Fibroblast of pulmonary artery (primary cell): Measurements from ENCODE around the gene ACSL5.

Experiments used
- DNase-seq: peaks from one replicate; pipeline ENCODE4 v3.0.0-alpha.2; 2010; ENCODE audit warnings: low read depth
- H3K4me3 ChIP-seq: replicated peaks from 2 replicates; pipeline ENCODE4 v1.5.1; 2011; ENCODE audit warnings: low read depth, mild to moderate bottlenecking, control low read depth, low read length, moderate library complexity
- CTCF ChIP-seq: IDR thresholded peaks from 2 replicates; pipeline ENCODE4 v1.5.1; 2011; ENCODE audit warnings: mild to moderate bottlenecking, control low read depth, low read length, inconsistent platforms; ENCODE audit errors: missing control alignments

The ACSL5 gene

GRCh38 chr10:112360308-112361270 is 13.3 kb upstream of the ACSL5 start:
- peak; percentile 67 for DNase-seq
- TF ChIP-seq CTCF: no peak
- no peak overlapping the region for H3K4me3 ChIP-seq

GRCh38 chr10:112361951-112362751 is 11.8 kb upstream of the ACSL5 start:
- no peak overlapping the region for H3K4me3 ChIP-seq
- peak; percentile 81 for DNase-seq
- TF ChIP-seq CTCF: no peak

- no peak overlapping the region for H3K4me3 ChIP-seq
- no peak for TF ChIP-seq CTCF
- peak; percentile 27 for DNase-seq
These were observed 11.1 kb upstream of the ACSL5 start for GRCh38 chr10:112362833-112363232.

- TF ChIP-seq CTCF: no peak
- no peak overlapping the region for H3K4me3 ChIP-seq
- DNase-seq: no peak
These were observed 9.9 kb upstream of the ACSL5 start for GRCh38 chr10:112363696-112364688.

- no peak for DNase-seq
- H3K4me3 ChIP-seq: no peak overlapping the region
- no peak for TF ChIP-seq CTCF
These were observed 8.9 kb upstream of the ACSL5 start for GRCh38 chr10:112365014-112365432.

- no peak overlapping the region for H3K4me3 ChIP-seq
- no peak for TF ChIP-seq CTCF
These were observed 8.5 kb upstream of the ACSL5 start for GRCh38 chr10:112365451-112365850.

More at GRCh38 chr10:112365451-112365850, 8.5 kb upstream of the ACSL5 start:
- no peak for DNase-seq
